NCI-H460 (cell line): ENCODE results near the gene ALDH18A1. TPM values are rescaled to one million over a fixed set of nuclear protein-coding genes. Genes with fewer than 3 reads are reported as not detected.
A peak's percentile ranks its signal among the peaks of the same experiment; 100 is the strongest.
"Not testable (repeated sequence)": the region's sequence is repeated elsewhere in the genome, so short reads cannot be mapped to it uniquely, and the experiment has no call there.

ENCODE experiments used
- DNase-seq: peaks from one replicate; pipeline ENCODE4 v3.0.0-alpha.2; 2016; ENCODE audit warnings: low read depth; ENCODE audit errors: extremely low read depth
- total RNA-seq: library from RNA; depleted of rRNA; stranded (reverse); fragments of >200 nt; shearing (Covaris generic); gene quantifications from 2 replicates; pipeline ENCODE4 v1.2.3, GENCODE V29; 2014

The ALDH18A1 gene
- total RNA-seq, 1 experiment from 2014 or later: 102 TPM

DNA sequence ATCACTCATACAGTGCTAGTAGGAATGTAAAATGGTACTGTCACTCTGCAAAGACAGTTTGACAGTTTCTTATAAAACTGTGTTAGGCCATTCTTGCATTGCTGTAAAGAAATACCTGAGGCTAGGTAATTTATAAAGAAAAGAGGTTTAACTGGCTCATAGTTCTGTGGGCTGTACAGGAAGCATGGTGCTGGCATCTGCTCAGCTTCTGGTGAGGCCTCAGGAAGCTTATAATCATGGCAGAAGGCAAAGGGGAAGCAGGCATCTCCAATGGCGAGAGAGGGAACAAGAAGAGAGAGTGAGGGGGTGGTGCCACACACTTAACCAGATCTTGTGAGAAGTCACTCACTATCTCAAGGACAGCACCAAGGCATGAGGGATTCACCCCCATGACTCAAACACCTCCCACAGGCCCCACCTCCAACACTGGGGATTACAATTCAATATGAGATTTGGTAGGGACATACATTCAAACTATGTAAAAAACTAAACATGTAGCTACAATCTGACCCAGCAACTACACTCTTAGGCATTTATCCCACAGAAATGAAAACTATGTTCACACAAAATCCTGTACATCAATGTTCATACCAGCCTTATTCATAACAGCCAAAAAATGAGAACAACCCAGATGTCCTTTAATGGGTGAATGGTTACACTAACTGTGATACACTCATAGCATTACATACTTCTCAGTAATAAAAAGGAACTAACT, 5.0 kb downstream of the ALDH18A1 start:
- no peak for DNase-seq

- DNase-seq: no peak
Observed at GRCh38 chr10:95650232-95650631, 6.3 kb downstream of the ALDH18A1 start.

GRCh38 chr10:95648138-95648537, 8.4 kb downstream of the ALDH18A1 start:
- no peak for DNase-seq

DNA sequence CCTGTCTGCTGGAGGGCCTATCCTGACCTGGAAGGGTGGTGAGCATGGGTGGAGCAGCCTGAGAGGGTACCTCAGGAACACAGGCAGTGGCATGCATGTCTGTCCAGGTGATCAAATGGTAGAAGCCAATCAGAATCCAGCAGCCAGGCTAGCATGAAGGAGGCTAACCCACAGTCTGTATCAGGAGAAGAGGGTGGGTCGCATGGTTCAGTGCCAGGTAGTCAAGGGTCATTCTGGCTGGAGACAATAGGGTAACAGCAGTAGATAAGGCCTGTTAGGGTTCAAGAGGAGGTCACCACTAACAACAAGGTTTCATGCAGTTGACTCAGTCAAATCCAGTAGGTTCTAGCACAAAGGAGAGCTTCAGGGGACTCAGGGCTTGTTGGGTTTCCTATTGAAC, 10.4 kb downstream of the ALDH18A1 start:
- no peak for DNase-seq

DNA sequence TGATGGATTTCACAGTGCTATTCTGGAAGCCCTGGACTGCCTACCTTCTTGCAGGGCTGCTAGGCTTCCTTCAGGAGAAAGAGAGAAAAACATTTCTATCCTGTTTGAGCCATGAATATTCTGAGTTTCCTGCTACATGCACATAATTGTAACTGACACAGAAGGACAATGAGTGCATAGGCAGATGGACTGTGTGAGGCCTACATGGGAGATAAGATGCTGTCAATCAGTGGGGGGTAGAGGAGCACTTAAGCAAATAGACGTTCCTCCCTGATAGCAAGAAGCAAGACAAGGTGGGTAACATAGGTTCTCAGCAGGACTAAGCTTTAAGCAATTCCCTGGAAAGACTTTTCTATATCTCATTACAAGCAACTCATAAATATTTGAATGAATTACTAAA, 11.6 kb downstream of the ALDH18A1 start:
- DNase-seq: no peak

DNA sequence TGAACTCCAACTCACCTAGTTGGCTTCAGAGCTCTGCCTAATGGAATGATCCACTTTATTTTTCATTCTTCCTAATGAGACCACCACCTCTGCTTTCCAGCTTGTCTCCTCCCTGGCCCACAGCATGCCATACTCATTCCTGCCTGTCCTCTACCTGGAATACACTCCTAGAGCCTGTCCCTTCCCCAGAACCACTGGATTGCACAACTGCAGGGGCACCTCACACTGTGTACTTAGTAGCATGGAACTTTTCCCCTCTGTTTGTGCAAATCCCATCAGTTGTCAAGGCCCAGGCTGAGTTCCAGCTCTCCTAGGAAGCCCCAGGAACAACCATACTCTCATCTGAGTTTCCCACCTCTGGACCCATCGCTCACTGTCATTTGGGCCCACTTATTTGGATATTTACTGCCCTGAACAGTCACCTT, 15.6 kb downstream of the ALDH18A1 start:
- no peak for DNase-seq

DNA sequence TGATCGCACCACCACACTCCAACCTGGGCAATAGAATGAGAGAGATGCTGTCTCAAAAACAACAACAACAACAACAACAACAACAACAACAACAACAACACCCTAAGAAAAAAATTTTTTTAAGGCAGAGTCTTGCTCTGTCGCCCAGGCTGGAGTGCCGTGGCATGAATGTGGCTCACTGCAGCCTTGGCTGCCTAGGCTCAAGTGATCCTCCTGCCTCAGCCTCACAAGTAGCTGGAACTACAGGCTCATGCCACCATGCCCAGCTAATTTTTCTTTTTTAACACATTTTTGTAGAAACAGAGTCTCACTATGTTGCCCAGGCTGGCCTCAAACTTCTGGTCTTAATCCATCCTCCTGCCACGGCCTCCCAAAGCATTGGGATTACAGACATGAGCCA, 18.6 kb downstream of the ALDH18A1 start:
- no peak for DNase-seq

GRCh38 chr10:95637140-95637539, 19.4 kb downstream of the ALDH18A1 start:
- no peak for DNase-seq

DNA sequence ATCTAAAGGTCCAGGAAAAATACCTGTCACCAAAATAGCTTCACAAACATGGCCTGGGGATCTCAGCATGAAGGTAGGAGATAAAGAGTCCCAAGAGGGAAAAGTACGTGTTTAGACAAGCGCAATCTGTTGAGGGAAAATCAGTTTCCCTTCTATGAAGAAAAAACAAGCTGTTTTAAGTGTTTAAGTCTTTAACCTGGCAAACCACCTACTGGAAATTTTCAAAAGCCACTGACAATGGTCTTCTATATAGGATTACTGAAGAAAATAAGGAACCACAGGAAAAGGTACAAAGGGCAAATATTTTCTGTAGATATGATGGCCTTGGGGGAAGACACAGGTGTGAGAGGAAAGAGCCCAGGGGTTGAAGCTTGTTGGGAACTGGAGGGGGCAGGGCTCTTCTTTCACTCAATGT, 21.2 kb downstream of the ALDH18A1 start:
- no peak for DNase-seq

GRCh38 chr10:95628786-95629185, 27.7 kb downstream of the ALDH18A1 start:
- DNase-seq: no peak

GRCh38 chr10:95626500-95626899, 30.0 kb downstream of the ALDH18A1 start:
- DNase-seq: no peak

- DNase-seq: not testable (repeated sequence)
Observed at GRCh38 chr10:95620415-95620814, 36.1 kb downstream of the ALDH18A1 start.

- DNase-seq: no peak
Observed at GRCh38 chr10:95618101-95618500, 38.4 kb downstream of the ALDH18A1 start.

DNA sequence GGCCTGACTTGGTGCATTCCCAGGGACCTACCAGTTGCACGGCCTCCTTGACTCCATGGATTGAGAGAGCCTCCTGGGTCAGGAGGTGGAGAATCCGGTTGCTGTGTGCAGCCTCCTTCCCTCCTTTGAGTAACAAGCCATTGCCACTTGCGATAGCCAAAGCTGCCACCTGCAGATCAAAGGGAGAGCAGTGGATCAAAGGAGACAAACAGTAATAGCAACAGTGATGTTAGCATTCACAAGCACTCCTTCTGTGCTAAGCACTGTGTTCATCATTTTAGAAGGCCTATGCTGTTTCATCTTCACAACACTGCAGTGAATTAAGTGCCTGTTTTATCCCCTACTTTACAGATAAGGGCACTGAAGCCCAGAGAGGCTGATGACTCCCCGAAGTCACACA, 40.1 kb downstream of the ALDH18A1 start:
- no peak for DNase-seq

GRCh38 chr10:95613330-95613729, 43.2 kb downstream of the ALDH18A1 start:
- DNase-seq: no peak

- DNase-seq: no peak
Observed at GRCh38 chr10:95610727-95611126, 45.8 kb downstream of the ALDH18A1 start.

GRCh38 chr10:95606922-95607321, 49.6 kb downstream of the ALDH18A1 start:
- DNase-seq: no peak

DNA sequence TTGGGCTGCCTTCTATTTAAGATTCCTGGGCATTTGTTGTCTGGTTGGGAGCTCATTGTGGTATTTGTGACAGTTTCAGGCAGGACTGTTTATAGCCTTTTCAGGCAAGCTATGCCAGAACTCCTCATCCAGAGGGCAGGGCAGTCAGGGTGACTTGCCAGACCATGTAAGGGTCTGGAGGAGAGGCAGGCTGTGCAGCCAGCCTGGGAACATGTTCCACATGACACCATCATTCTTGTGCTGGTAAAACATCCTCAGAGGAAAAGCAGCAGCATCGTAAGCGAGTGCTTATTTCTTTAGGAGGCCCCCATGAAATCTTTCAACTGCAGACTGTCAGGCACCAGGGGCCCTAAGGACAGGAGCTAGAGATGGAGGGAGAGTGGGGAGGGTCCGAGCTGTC, 51.3 kb downstream of the ALDH18A1 start:
- DNase-seq: no peak

DNA sequence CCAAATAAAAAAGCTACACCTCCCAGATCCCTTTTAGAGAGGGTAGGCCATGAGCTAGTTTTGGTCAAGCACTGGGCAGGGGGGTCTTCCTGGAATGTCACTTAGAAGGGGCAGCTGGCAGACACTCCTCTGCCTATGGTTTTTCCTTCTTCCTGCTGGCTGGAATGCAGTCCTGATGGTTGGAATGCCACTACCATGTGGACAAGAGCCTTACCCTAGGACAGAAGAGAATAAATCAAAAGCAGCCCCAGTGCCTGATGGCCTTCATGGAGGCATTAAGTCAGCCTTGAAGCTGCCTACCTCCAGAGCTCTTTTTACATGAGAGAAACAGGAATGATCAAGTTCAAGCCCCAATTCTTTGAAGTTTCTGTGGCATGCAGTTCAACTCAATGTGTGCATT, 51.9 kb downstream of the ALDH18A1 start:
- DNase-seq: no peak

GRCh38 chr10:95602382-95602781, 54.1 kb downstream of the ALDH18A1 start:
- no peak for DNase-seq

- peak; percentile 80 for DNase-seq
Observed at GRCh38 chr10:95601116-95601719, 55.3 kb downstream of the ALDH18A1 start.

DNA sequence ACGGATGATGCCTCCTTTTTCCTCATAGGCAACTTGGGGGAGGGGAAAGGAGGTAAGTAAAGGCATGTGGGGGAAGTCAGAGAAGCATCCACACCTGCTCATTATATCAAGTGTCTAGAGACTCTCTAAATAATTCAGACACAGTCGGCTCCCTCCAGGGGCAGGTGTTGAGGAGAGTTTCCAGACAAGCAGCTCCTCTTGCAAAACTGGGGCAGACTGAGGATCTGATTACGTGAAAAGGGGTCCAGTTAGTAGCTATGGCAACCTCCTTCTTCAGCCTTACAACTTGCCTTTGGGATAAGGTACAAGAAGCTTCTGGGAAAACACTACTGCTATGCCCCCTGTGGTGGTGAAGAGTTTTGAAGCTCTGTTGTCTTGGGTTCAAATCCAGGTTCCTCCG, 56.4 kb downstream of the ALDH18A1 start:
- no peak for DNase-seq

DNA sequence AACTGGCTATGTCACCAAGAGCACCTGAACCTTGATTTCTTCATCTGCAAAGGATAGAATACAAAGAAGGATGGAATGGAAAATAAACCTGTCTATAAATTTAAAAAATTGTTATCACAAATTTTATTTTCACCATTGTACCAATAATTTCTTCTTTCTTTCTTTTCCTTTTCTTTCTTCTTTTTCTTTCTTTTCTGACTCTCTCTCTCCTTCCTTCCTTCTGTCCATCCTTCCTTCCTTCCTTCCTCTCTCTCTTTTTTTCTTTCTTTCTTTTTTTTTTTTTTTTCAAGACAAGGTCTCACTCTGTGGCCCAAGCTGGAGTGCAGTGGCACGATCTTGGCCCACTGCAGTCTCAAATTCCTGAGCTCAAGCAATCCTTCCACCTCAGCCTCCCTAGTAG, 58.7 kb downstream of the ALDH18A1 start:
- no peak for DNase-seq
